ENCODE measurements around the gene GSG1L.

The GSG1L gene

DNA sequence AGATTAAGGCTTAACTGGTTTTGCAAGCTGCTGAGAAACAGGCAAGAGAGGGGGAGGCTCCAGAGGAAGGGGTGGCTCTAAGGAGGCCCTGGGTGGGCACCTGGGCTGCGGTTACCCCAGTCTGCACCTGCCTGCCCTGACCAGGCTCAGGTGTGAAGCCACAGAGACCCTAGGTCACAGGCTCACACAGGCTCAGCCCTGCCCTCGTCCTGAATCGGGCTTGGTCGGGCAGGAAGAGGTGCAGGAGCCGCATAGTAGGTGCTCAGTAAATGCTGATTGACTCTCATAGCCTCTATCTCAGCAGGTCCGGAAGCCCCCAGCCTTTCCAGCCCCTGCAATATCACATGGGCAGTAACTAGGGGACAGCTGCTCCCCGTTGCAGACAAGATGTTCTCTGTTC, 203.4 kb downstream of the GSG1L start:
- H3K36me3 ChIP-seq, result no peaks in the 10 kb centered on the region
- H3K4me1 ChIP-seq, result no peaks in the 10 kb centered on the region
- H4K20me1 ChIP-seq, result no peaks in the 10 kb centered on the region
- no peak overlapping the region for H3K9ac ChIP-seq
- no peak for TF ChIP-seq Cebpa-rat (IDR thresholded peaks at IDR 0.05)
- no peaks in the 10 kb centered on the region for H3K27me3 ChIP-seq
- H3K4me2 ChIP-seq, result no peak overlapping the region
- H3K4me3 ChIP-seq, result no peak overlapping the region
- H3K9me3 ChIP-seq (replicated peaks in 1 of 11), result peaks cover 31 to 38% (median 35%) of the 10 kb centered on the region in 11 experiments
- H3K27ac ChIP-seq, result no peak overlapping the region

DNA sequence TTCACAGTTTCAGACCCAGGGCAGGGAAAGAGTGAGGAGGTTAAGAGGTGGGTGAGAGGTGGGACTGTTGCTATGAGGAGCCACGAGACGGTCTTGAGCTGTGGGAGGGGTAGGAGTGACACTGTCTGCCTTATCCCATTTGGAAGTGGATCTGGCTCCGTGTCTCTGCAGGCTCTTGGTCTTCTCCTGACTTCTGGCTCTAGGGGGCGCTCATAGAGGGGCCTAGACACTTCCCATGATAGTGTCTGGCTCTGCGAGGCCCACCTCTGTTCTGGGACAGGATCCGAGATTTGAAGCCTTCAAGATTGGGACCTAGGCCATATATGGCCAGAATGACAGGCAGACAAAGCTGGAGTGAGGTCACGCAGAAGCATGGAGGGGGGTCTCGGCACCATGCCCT, 204.5 kb downstream of the GSG1L start:
- H3K9me3 ChIP-seq (replicated peaks in 1 of 11), result peaks cover 21 to 27% (median 24%) of the 10 kb centered on the region in 11 experiments
- H3K4me1 ChIP-seq, result peaks cover 4 to 8% (median 6%) of the 10 kb centered on the region in 10 experiments; a peak in 18 of 20 replicates
- no peak overlapping the region for H3K9ac ChIP-seq

DNA sequence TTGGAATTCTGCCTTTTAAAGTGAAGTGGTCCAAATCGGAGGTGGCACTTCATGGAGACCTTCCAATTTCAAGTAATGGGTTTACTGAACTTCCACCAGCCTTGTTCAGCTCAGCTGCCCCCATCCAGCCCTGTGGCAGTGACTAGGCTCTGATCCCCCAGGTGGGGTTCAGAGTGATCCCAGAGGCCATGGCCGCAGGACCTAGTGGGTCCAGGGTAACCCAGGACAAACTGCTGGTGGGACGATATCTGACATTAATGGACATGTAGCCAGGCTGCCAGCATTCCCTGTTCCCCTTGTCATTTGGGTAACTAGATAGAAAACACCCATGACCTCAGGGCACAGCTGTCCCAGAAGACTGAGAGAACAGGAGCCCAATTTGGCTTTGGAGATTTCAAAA, 209.9 kb downstream of the GSG1L start:
- no peak for TF ChIP-seq Cebpa-rat (IDR thresholded peaks at IDR 0.05)
- Histone ChIP-seq H3K4me1 (peaks cover 15 to 26% (median 23%) of the 10 kb centered on the region in 10 experiments), H3K36me3 (no peaks in the 10 kb centered on the region), H4K20me1 (no peaks in the 10 kb centered on the region), H3K9me3 (replicated peaks in 1 of 11) (no peaks in the 10 kb centered on the region), H3K4me2 (peak overlapping the region; percentile 17 to 84 (median 73); a peak in 19 of 22 replicates), H3K4me3 (no peak overlapping the region), H3K9ac (peak overlapping the region in 2 of 11 experiments; percentile 30 to 58; a peak in 2 of 22 replicates), H3K27me3 (no peaks in the 10 kb centered on the region), H3K27ac (no peak overlapping the region)

More for the DNA sequence above, 204.5 kb downstream of the GSG1L start:
- H3K27me3 ChIP-seq, result no peaks in the 10 kb centered on the region
- no peak overlapping the region for H3K4me3 ChIP-seq
- no peak overlapping the region for H3K27ac ChIP-seq
- H4K20me1 ChIP-seq, result no peaks in the 10 kb centered on the region
- H3K36me3 ChIP-seq, result no peaks in the 10 kb centered on the region
- TF ChIP-seq Cebpa-rat (IDR thresholded peaks at IDR 0.05), result no peak
- H3K4me2 ChIP-seq, result no peak overlapping the region

DNA sequence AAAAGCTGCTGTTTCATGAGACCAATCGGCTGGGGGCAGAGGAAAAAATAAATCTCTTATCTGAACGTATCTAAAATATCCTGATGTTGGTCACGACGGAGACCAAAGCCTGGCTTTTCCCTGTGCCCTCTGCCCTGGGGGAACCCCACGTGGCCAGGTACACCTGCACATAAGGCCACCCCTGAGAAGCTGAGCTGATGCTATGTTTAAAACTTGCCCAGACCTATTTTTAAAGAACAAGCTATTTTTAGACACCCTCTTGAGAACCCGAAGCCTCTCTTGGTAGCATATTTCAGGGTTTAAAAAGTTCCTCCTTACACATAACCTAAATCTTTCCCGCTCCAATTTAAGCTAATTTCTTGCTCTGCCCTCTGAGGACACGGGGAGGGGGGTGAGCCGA, 210.4 kb downstream of the GSG1L start:
- Histone ChIP-seq H3K9ac (peak overlapping the region in 3 of 11 experiments; percentile 30 to 58 (median 39); a peak in 2 of 22 replicates), H3K4me1 (peaks cover 15 to 26% (median 23%) of the 10 kb centered on the region in 10 experiments), H3K27ac (no peak overlapping the region), H4K20me1 (no peaks in the 10 kb centered on the region), H3K4me3 (no peak overlapping the region), H3K9me3 (replicated peaks in 1 of 11) (peaks cover 0 to 3% (median under 1%) of the 10 kb centered on the region in 11 experiments; a peak in 8 of 22 replicates), H3K27me3 (no peaks in the 10 kb centered on the region), H3K4me2 (peak overlapping the region; percentile 17 to 84 (median 73); a peak in 19 of 22 replicates), H3K36me3 (no peaks in the 10 kb centered on the region)
- TF ChIP-seq Cebpa-rat (IDR thresholded peaks at IDR 0.05), result no peak

DNA sequence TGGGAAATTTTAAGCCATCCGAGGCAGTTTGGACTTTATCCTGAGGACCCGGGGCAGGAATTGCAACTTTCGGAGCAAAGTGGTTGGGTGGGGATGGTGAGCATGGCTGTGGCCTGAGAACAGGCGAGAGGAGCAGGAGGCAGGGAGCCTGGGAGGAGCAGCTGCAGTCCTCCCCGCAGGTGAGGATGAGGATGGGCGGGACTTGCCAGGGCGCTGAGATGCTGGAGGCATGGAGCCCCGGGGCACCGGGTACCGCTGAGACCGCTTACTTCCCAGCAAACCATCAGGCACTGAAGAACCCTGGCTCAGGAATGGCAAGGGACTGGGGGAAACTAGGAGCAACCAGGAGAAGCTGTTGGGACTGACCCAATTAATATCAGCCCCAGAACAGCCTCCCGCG, 210.8 kb downstream of the GSG1L start:
- no peaks in the 10 kb centered on the region for H4K20me1 ChIP-seq
- H3K27me3 ChIP-seq, result no peaks in the 10 kb centered on the region
- no peaks in the 10 kb centered on the region for H3K36me3 ChIP-seq
- no peak for TF ChIP-seq Cebpa-rat (IDR thresholded peaks at IDR 0.05)
- H3K4me2 ChIP-seq, result peak overlapping the region in 10 of 11 experiments; percentile 28 to 84 (median 74); a peak in 16 of 22 replicates
- peaks cover 15 to 26% (median 23%) of the 10 kb centered on the region in 10 experiments for H3K4me1 ChIP-seq
- H3K27ac ChIP-seq, result no peak overlapping the region
- H3K9me3 ChIP-seq (replicated peaks in 1 of 11), result peaks cover 2 to 7% (median 5%) of the 10 kb centered on the region in 11 experiments; a peak in 19 of 22 replicates
- H3K4me3 ChIP-seq, result no peak overlapping the region
- peak overlapping the region in 2 of 11 experiments; percentile 39 to 58; a peak in 1 of 22 replicates for H3K9ac ChIP-seq

DNA sequence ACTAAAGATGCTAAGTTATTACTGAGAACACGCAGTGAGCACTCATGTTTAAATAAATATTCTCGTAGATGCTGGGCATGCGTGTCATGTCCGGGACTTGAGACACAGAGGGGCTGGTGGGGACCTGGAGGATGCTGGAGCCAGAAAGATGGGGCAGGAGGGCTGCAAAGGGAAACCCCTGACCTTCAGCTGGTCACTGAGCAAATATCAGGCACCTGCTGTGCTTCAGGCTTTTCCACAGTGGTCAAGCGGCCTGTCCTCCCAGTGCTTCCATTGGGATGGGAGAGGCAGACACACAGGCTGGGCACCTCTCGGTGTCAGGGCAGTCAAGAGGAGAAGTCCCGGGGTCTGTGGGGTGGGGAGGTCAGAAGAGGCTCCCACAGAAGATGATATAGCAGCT, 211.4 kb downstream of the GSG1L start:
- Histone ChIP-seq H3K36me3 (no peaks in the 10 kb centered on the region), H3K9me3 (replicated peaks in 1 of 11) (peaks cover 7 to 13% (median 11%) of the 10 kb centered on the region in 11 experiments; a peak in 21 of 22 replicates), H3K4me1 (peaks cover 15 to 28% (median 23%) of the 10 kb centered on the region in 10 experiments), H3K9ac (no peak overlapping the region), H3K4me2 (no peak overlapping the region; a peak in 2 of 22 replicates), H3K27me3 (no peaks in the 10 kb centered on the region), H4K20me1 (no peaks in the 10 kb centered on the region), H3K4me3 (no peak overlapping the region), H3K27ac (no peak overlapping the region)
- TF ChIP-seq Cebpa-rat (IDR thresholded peaks at IDR 0.05), result no peak

DNA sequence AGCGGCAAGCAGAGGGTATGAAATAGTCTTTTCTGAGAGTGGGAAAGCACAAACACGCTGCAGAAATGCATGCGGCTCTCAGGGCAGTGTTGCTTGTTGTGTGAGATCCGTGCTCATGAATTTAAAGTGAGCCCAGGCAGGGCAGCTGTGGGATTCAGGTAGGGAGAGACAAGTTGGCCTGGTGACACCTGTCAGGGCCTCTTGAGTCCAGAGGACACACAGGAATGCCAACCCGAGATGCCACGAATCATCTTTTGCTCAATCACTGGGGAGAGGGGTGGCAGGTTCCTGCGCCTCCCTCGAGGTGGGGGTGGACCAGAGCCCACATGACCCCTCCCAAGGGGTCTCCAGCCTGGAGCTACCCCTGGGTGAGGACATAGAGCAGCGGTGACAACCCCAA, 211.9 kb downstream of the GSG1L start:
- H3K4me3 ChIP-seq, result no peak overlapping the region
- H3K9me3 ChIP-seq (replicated peaks in 1 of 11), result peaks cover 9 to 17% (median 14%) of the 10 kb centered on the region in 11 experiments; a peak in 21 of 22 replicates
- no peaks in the 10 kb centered on the region for H4K20me1 ChIP-seq
- H3K27ac ChIP-seq, result no peak overlapping the region
- no peak overlapping the region for H3K4me2 ChIP-seq
- H3K4me1 ChIP-seq, result peaks cover 15 to 30% (median 23%) of the 10 kb centered on the region in 10 experiments
- H3K36me3 ChIP-seq, result no peaks in the 10 kb centered on the region
- TF ChIP-seq Cebpa-rat (IDR thresholded peaks at IDR 0.05), result no peak
- H3K9ac ChIP-seq, result no peak overlapping the region
- no peaks in the 10 kb centered on the region for H3K27me3 ChIP-seq

DNA sequence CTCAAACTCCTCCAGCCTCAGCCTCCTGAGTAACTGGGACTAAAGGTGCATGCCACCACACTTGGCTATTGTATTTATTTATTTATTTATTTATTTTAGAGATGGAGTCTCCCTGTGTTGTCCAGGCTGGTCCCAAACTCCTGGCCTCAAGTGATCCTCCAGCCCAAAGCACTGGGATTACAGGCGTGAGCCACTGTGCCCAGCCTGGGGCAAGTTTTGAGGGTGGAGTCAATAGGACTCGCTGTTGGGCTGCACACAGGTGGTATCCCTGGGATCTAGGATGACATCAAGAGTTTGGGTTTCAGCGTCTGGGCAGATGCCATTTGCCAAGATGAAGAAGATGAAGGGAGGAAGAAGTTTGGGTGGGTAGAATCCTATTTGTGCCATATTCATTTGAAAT, 213.9 kb downstream of the GSG1L start:
- no peak for TF ChIP-seq Cebpa-rat (IDR thresholded peaks at IDR 0.05)
- Histone ChIP-seq H3K4me1 (peaks cover 15 to 44% (median 32%) of the 10 kb centered on the region in 10 experiments), H4K20me1 (no peaks in the 10 kb centered on the region), H3K4me3 (no peak overlapping the region), H3K9ac (no peak overlapping the region), H3K4me2 (no peak overlapping the region), H3K36me3 (no peaks in the 10 kb centered on the region), H3K9me3 (replicated peaks in 1 of 11) (peaks cover 9 to 24% (median 16%) of the 10 kb centered on the region in 11 experiments; a peak in 21 of 22 replicates), H3K27ac (no peak overlapping the region), H3K27me3 (no peaks in the 10 kb centered on the region)

DNA sequence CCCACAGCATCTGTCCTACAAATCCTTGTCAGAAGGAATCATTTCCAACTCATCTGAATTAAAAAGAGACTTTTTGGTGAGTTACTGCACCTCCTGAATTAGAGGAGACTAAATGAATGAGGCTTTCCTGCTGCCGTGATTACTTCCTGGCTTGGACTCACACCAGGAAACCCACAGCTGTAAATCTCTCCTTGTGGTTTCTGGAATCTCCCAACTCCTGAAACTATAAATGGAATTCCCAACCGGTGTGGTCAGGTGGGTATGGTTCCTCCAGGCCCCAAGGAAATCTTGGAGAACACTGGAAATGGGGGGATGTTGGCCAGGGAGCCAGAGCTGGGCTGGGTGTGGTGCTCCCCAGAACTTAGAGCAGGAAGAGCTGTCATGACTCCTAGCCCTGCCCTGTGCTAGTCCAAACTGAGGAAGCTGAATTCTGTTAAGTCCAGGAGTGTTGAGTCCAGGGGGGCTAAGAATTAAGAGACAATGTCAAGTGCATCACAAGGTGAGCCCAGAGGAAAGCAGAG, 216.4 kb downstream of the GSG1L start:
- Histone ChIP-seq H3K4me3 (no peak overlapping the region), H3K4me1 (peaks cover 0 to 29% (median 10%) of the 10 kb centered on the region in 10 experiments; a peak in 16 of 20 replicates), H3K36me3 (no peaks in the 10 kb centered on the region), H3K9me3 (replicated peaks in 1 of 11) (peaks cover 9 to 24% (median 16%) of the 10 kb centered on the region in 11 experiments; a peak in 21 of 22 replicates), H4K20me1 (no peaks in the 10 kb centered on the region; a peak in 1 of 22 replicates), H3K27me3 (0 out of 22 replicates have a peak, but pooled peaks cover 0 to 6% (median 0%) of the 10 kb centered on the region in 11 experiments), H3K4me2 (no peak overlapping the region), H3K9ac (no peak overlapping the region), H3K27ac (no peak overlapping the region)
- TF ChIP-seq Cebpa-rat (IDR thresholded peaks at IDR 0.05), result no peak

Measured in BLaER1 treated with 17β-estradiol and CSF1 and Interleukin-3, amounts not matched to agents 10 nM and 100 nM (cell line).